HG03354 (cell line): ENCODE results near the gene RBX1.
"Not testable (repeated sequence)": the region's sequence is repeated elsewhere in the genome, so short reads cannot be mapped to it uniquely, and the experiment has no call there.

Experiments used
- ATAC-seq: cut with Tn5 transposase; IDR thresholded peaks from one replicate; pipeline ENCODE4 v1.9.1; 2021; ENCODE audit warnings: mild to moderate bottlenecking; ENCODE audit not compliant: unreplicated experiment, poor library complexity, severe bottlenecking

Gene RBX1

GRCh38 chr22:40950962-40951794, at the start of gene RBX1:
RBX1 (plus strand) TSS chr22:40951378; CDS start chr22:40951399, 21 bp downstream.
- ATAC-seq, result peak; percentile 79

GRCh38 chr22:40904101-40904500, 47.1 kb upstream of the RBX1 start:
- no peak for ATAC-seq

- ATAC-seq, result no peak
These were observed 42.3 kb upstream of the RBX1 start for GRCh38 chr22:40908895-40909294.

GRCh38 chr22:40911772-40912171, 39.4 kb upstream of the RBX1 start:
- no peak for ATAC-seq

GRCh38 chr22:40912987-40913386, 38.2 kb upstream of the RBX1 start:
- not testable (repeated sequence) for ATAC-seq

- no peak for ATAC-seq
These were observed 31.7 kb upstream of the RBX1 start for GRCh38 chr22:40919446-40919845.

- no peak for ATAC-seq
These were observed 30.7 kb upstream of the RBX1 start for GRCh38 chr22:40920526-40920925.

GRCh38 chr22:40922484-40923303, 28.5 kb upstream of the RBX1 start:
- no peak for ATAC-seq

GRCh38 chr22:40928657-40929056, 22.5 kb upstream of the RBX1 start:
- no peak for ATAC-seq

GRCh38 chr22:40932396-40932795, 18.8 kb upstream of the RBX1 start:
- no peak for ATAC-seq

GRCh38 chr22:40939202-40939601, 12.0 kb upstream of the RBX1 start:
- no peak for ATAC-seq

- no peak for ATAC-seq
These were observed 822 bp downstream of the RBX1 start for GRCh38 chr22:40951795-40952605.

GRCh38 chr22:40953471-40953870, 2.3 kb downstream of the RBX1 start:
- no peak for ATAC-seq

- ATAC-seq, result no peak
These were observed 2.9 kb downstream of the RBX1 start for GRCh38 chr22:40954113-40954512.

GRCh38 chr22:40955571-40955970, 4.4 kb downstream of the RBX1 start:
- ATAC-seq, result no peak

- no peak for ATAC-seq
These were observed 6.4 kb downstream of the RBX1 start for GRCh38 chr22:40957601-40958000.

- ATAC-seq, result no peak
These were observed 7.1 kb downstream of the RBX1 start for GRCh38 chr22:40958299-40958698.

- ATAC-seq, result no peak
These were observed 9.0 kb downstream of the RBX1 start for GRCh38 chr22:40960145-40960544.

GRCh38 chr22:40965936-40966725, 15.0 kb downstream of the RBX1 start:
- no peak for ATAC-seq
